GM21576 (cell line): ENCODE measurements around the gene IGF2BP2.
"Not testable (repeated sequence)": the region's sequence is repeated elsewhere in the genome, so short reads cannot be mapped to it uniquely, and the experiment has no call there.

Source experiments
- ATAC-seq: cut with Tn5 transposase; IDR thresholded peaks from one replicate; pipeline ENCODE4 v1.9.1; 2021; ENCODE audit warnings: mild to moderate bottlenecking, moderate library complexity; ENCODE audit not compliant: unreplicated experiment

IGF2BP2 gene

DNA sequence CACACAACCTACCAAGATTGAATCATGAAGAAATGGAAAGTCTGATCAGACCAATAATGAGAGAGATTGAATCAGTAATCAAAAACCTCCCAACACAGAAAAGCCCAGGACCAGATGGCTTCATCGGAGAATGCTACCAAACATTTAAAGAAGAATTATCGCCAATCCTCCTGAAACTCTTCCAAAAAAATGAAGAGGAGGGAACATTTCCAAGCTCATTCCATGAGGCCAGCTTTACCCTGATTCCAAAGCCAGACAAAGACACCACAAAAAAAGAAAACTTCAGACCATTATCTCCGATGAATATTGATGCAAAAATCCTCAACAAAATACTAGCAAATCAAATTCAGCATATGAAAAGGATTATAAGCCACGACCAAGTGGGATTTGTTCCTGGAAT lies 144.6 kb downstream of the IGF2BP2 start:
- ATAC-seq: no peak

DNA sequence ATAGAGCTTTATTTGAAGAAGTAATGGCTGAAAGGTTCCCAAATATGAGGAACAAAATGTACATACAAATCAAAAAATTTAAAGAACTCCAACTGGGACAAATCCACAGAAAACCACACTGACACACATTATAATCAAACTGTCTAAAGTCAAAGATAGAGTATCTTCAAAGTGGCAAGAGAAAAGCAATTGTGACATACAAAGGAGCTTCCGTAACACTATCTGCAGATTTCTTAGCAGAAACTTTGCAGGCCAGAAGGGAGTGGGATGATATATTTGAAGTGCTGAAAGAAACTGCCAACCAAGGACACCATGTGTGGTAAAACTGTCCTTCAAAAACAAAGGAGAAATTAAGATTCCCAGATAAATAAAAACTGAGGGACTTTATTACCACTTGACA lies 146.8 kb downstream of the IGF2BP2 start:
- no peak for ATAC-seq

DNA sequence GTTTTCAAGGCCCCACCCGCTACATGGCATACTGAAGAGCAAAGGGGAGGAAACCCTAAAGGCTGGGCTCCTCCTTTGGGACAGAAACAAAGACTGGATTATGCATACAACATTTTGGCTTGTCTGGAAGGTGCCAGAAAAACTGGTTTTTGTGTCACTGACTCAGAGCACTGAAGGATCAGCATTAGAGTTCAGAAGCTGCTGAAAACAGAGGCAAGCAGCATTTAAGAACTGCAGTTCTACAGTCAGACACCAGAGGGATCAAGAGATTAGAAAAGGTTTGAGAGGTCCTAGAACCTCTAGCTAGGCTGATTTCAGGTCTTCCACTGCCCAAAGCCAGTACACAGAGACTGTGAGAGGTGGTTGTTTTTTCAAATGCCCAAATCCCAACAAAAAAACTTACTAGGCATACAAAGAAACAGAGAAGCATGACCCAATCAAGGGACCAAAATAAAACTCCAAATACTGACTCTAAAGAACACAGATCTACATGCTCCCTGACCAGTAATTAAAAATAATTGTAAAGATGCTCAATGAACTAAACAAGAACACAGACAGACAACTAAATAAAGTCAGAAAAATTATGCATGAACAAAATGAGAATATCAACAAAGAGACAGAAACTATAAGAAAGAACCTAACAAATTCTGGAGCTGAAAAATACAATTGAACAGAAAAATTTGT lies 147.6 kb downstream of the IGF2BP2 start:
- peak; percentile 58 for ATAC-seq

DNA sequence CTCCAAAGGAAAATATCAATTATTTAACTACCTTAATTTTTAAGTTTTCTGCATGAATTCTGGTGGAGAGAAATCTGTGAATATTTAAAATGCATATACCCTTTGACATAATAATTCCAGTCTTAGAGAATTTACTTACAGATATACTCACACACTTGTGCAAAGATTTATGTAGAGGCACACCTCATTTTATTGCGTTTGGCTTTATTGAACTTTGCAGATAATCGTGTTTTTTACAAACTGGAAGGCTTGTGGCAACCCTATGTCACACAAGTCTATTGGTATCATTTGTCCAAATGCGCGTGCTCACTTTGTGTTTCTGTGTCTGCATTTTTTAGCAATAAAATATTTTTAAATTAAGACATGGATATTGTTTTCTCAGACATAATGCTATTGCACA lies 157.3 kb downstream of the IGF2BP2 start:
- no peak for ATAC-seq

DNA sequence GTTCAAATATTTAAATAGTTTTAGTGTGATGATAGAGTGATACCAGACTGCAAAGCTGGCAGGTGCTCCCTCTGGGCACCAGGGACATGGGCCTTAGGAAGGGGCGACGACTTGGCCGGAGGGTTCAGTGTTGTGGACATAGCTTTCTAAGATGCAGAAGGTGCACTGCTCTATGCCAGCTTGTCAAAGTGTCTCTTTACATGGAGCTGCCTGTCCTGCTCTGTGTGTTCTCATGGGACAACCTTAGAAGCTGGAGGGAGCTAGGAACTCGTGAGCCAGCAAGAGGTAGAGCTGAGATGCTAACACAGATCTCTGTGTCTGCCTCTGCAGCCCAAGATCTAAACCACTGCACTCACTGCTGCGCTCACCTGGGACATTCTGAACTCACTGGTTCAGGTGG lies 160.9 kb downstream of the IGF2BP2 start:
- no peak for ATAC-seq

DNA sequence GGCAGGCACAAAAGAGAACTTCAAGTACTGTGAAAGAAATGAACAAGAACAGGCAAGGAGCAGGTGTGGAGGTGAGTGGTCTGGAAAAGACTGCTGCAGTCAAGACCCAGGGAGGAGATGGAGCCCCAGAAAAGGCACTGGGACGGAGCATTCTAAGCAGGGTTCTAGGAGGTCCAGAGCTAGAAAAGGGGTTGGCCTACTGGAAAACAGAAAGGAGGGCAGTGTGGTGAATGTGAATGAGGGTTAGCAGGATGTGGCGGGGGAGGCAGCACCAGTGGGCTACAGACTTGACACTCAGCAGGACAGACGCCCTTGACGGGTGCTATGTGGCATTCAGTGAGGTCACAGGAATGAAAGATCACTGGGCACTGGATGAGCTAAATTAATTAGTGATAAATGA lies 163.1 kb downstream of the IGF2BP2 start:
- ATAC-seq: no peak

DNA sequence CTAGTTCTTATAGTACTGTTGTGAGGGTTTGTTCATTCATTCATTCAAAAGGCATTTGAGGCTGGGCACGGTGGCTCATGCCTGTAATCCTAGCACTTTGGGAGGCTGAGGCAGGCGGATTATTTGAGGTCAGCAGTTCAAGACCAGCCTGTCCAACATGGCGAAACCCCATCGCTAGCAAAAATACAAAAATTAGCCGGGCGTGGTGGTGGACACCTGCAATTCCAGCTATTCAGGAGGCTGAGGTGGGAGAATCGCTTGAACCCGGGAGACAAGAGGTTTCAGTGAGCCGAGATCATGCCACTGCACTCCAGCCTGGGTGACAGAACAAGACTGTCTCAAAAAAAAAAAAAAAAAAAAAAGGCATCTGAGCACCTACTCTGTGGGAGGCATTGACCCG lies 163.5 kb downstream of the IGF2BP2 start:
- ATAC-seq: not testable (repeated sequence)

DNA sequence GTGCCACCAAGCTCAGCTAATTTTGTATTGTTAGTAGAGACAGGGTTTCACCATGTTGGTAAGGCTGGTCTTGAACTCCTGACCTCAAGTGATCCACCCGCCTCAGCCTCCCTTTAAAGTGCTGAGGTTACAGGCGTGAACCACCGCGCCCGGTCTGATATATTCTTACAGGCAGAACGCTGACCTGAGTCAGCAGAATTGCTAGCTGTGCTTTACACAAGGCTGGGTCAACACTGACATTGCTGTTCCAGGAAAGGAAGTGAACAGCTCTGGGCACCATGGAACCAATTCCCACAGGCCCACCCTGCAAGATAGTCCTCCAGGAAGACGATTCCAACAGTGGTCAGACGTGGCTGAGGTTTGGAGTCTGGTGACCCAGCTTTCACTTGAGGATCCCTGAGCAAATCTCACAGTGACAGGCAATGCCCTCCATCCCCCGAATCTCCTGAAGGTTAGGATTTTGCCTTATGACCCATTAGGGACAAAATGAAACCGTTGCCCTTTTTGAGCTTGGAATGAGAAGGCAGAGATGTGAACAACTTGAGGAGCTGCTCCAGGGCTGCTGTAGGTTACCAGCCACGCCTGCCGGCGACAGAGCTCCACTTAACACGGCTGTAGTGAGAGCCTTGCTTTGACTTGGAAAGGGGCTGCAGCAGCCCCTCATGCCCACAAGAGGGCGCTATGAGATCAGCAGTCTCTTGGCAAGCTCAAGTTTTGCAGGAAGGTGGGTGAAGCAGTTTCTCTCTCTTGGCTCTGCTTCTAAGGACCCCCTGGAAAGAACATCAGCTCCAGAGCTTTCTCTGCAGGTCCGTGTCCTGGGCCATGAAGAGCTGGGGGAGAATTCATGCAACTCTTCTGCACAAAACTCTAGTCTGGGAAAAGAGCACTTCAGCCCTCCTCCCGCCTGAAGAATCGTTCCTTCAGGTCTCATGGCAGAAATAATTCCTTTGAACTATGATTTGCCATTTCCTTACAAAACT lies 164.6 kb downstream of the IGF2BP2 start:
- ATAC-seq: no peak

DNA sequence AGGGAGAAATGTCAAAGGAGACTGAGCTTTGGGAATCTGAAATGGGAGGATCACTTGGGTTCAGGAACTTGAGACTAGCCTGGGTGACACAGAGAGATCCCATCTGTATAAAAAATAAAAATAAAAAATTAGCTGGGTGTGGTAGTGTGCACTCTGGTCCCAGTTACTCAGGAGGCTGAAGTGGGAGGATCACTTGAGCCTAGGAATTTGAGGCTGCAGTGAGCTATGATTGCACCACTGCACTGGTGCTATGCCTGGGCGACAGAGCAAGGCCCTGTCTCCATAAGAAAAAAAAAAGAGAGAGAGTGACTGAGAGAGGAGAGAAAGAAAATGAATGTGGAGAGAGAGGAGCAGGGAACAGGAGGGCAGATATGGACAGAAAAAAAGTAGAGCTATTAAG lies 165.9 kb downstream of the IGF2BP2 start:
- no peak for ATAC-seq

DNA sequence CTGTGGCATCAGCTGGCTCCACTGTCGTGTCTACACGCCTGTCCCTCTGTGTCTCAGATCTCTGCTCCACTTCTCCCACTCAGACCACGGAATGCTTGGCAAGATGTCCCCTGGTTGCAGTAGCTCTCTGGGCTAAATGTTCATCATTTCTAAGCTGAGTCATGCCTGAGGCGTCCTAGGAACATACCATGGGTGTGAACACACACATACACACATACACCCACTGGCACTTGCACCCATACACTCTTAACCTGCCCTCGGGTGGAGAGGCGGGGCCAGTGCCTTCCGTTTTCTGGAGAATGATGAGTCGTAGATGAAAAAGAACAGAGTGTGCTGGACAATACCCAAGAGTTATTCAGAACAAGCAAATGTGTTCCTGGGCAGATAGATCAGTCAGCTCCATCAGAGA lies 166.3 kb downstream of the IGF2BP2 start:
- ATAC-seq: no peak

DNA sequence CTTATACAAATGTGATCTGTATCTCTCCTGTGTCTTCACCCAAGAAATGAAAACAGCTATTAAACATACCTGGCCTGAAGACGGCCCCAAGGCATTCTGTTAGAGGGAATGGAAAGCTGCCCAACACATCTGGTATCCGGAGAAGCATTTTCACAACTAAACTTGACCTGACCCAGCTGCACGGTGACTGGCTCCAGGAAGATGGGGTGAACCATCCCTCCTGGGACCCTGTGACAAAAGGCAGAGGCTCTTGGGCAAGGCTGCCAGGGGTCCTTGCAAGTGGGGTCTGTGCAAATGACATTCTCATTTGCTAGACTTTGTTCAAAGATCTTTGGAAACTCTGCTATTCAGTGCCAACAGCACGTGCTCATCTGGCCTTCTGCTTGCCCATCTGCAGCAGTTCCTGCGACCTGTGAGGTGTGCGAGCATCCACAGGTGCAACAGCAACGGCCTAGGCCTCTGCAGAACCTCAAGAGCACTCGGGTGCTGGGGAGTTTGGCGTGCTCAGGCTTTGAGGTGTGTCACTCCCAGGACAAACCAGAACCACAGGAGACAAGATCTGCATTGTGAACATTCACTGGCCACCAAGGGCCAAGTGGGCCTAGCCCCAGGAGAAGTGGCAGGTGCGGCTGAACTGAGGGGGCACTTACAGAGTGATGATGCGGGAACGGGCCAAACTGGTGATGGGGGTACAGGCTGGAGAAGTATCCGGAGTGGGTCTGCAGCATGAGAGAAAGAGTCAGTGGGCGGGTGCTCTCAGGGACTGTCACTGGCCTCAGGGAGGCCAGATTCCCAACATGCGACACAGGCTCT lies 166.9 kb downstream of the IGF2BP2 start:
- ATAC-seq: no peak

DNA sequence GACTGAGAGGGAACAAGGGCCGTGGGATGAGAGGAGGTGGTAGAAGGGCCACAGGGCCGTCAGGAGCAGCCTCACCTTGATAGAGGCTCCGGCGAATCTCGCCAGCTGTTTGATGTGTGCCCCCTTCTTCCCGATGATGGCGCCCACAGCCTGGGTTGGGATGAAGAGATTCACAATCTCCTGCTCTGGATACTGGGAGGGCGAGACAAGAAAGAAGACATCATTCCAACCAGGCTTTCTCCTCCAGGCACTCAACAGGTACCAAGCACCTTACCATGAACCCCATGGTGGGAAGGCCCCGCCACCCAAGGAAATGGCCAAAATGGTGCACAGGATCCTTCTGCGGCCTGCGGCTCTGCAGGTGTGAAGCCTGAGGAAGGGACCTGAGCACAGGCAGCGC lies 167.6 kb downstream of the IGF2BP2 start:
- ATAC-seq: no peak

DNA sequence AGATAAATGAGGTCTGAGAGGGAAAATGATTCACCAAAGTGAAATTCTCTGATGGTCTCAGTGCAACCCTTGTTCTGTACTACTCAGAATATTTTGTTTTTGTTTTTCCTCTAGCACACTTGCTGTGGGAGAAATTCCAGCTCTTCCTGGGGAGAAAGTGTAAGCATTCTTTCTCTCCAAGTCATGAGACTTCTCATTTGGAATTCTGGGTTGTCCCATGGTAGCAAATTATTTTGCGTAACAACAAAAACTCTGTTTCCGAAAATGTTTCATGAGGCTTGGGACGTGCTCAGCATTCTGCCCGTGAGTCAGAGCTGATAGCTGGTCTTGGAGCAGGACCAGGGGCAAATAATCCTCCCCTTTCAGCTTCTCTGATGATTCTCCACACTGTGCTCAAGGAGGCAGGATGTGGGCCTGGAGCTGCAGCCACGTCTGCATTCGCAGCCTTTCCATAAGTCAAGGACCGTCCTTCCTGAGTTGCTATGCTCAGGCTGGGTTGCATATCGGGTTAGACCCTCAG lies 168.5 kb downstream of the IGF2BP2 start:
- no peak for ATAC-seq

DNA sequence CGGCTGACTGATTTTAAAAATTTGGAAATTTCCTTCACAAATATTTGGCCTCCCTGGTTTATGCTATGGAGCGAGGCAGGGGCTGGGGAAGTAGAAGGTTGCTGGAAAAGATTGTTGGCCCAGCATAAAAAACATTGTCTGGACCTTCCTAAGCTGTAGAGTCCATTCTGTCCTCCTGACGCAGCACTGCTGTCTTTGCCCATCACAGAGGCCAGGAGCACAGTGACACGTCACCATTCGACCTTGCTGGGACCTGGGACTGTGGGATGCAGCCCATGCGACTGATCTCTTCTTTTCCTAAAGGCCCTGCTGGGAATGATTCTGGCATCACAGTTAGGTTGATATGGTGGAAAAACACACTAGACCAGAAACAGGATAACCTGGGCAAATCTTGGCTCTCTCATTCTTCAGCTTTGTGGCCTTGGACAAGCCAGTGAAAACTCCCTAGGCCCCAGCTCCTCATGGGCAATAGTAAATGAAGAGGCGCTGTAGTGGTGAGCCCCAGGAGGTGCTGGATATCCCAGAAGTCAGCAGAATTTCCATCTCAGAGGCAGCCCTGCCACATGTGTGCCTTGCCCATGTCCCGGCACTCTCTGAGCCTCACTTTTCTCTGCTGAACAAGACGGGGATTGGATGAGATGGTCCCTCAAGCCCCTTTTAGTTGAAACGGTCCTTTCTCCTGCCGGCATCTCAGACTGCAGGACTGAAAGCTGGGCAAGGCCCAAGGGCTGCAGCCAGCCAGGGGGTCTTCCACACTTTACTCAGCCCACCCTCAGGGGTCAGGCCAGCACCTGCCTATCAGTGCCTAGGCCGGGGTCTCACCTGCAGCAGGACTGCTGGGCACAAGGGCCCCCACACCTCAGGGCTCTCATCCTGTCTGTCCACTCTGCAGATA lies 169.2 kb downstream of the IGF2BP2 start:
- ATAC-seq: no peak

DNA sequence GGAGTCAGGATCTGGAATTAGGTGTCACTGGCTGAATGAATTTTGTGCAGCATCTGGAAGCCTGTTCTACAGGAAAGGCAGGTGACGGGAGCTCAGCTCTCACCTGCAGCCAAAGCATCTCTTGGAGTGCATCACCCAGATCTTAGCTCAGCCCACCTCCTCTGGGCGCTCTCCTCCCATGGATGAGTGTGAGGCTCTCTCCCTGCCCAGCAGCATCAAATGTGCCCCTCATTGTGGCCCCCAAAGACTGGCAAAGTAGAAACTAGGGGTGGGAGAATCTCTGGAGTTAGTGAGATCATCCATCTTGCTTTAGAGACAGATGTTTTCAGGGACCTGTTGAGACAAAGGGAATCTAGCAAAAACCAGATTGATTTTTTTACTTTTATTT lies 170.1 kb downstream of the IGF2BP2 start:
- ATAC-seq: no peak

DNA sequence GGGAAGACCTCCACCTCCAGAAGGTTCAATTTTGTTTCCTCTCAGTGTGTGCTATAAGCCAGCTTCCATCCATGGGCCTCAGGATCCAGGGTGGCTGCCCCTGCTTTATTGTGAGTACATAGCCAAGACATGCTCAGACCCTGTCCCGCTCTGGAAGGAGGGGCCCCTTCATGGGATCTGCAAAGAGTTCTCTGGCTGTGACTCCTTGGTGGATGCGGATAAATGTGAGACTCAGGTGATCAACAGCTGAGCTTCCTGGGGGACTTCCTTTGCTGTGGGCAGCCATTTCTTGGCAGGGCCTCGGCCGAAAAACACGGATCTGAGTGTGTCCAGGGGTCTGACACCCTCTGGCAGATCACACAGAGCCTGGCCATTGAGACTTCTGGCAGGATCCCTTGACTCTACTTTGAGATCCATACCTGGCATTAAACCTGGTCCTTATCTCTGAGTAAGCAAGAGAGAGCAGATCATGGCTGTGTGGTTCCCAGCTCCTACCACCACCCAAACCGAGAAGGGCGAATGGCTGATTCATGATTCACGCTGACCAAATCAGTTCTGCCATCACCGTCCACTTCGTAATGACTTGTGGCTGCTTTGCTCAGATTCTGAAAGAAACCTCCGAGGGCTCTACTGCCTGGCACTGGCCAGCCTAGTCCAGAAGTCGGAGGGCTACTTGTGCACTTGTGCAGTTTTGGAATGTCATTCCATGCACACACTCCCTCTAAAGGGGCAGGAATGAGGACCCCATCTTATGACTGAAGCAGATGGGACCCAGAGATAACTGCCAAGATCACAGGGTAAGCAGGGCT lies 170.7 kb downstream of the IGF2BP2 start:
- ATAC-seq: no peak

DNA sequence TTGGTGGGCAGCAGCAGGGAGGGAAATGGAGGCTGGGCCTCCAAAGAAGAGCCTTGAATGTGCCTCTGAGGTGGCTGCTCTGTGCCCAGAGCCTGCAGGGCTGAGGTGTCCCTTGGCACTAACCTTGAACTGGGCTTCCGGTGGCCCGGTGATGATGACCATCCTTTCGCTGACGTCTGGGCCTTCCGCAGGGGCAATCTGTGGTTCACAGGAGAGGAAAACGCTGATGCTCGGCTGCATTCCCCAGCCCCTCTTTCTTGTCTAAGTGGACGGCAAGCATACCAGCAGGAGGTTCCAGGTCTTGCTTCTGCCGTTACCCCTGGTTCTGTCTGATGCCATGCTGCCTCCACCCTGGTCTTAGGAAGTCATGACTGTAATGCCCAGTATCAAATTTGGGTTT lies 172.9 kb downstream of the IGF2BP2 start:
- no peak for ATAC-seq

DNA sequence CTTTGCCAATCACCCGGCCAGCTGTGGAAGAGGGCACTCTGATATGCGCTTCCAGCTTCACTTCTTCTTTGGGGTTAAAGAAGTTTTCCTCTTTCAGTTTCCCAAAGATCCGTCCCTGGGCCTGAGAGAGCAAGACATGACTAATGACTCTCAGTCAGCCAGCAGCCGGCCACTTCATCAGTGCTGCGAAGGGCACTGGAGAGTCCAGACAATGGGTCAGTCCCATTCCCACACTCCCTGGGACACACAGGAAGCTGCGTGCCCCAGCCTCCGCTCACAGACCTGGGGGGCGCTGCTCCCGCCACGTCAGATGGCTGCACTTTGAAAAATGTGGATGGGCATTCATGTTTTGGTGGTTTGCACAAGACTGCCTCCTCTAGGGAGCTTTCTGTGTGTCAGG lies 175.4 kb downstream of the IGF2BP2 start:
- ATAC-seq: no peak

DNA sequence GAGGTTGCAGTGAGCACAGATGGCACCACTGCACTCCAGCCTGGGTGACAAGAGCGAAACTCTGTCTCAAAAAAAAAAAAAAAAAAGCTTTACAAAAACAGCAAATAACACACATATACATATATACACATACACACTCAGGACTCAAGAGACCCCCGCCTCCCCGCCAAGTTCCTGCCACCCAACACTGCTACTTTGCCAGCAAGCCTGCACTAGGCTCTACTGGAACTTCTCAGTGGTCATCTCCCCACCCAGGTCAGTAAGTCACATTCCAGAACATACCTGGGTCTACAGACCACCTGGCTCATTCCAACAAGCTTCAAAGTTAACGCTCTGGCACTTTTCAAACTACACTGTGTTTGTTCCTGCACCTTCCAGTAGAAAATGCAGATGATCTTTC lies 176.4 kb downstream of the IGF2BP2 start:
- no peak for ATAC-seq
